ENCODE data around the gene TMEM51.

TMEM51 gene

GRCh38 chr1:15176898-15177665 lies 23.5 kb downstream of the TMEM51 start:
- no peak for TF ChIP-seq SPI1 (IDR thresholded peaks at IDR 0.05; ENCODE audit: borderline replicate concordance, low read depth)
- no peak for TF ChIP-seq GABPA (IDR thresholded peaks at IDR 0.05; ENCODE audit: low read depth)
- TF ChIP-seq POLR2AphosphoS5 (IDR thresholded peaks at IDR 0.05; ENCODE audit: low read depth): no peak
- no peak for TF ChIP-seq CTCF (IDR thresholded peaks at IDR 0.05; ENCODE audit: insufficient read depth, low read length)
- no peak for TF ChIP-seq REST (IDR thresholded peaks at IDR 0.05; ENCODE audit: insufficient replicate concordance, low read depth)
- Histone ChIP-seq H3K27me3 (ENCODE audit: insufficient read depth, poor library complexity, severe bottlenecking) (peaks cover 4% of the 10 kb centered on the region), H3K4me3 (replicated peaks; ENCODE audit: insufficient read depth, low read length) (no peak overlapping the region), H3K27ac (replicated peaks) (no peak overlapping the region)
- no peak for DNase-seq (ENCODE audit: low read depth in 1 of 2, low spot score in 1 of 2)

GRCh38 chr1:15177710-15178166 lies 24.2 kb downstream of the TMEM51 start:
- H3K27me3 ChIP-seq (ENCODE audit: insufficient read depth, poor library complexity, severe bottlenecking): peaks cover 4% of the 10 kb centered on the region
- H3K27ac ChIP-seq (replicated peaks): no peak overlapping the region

More at GRCh38 chr1:15177710-15178166, 24.2 kb downstream of the TMEM51 start:
- H3K4me3 ChIP-seq (replicated peaks; ENCODE audit: insufficient read depth, low read length): no peak overlapping the region
- DNase-seq (ENCODE audit: low read depth in 1 of 2, low spot score in 1 of 2): no peak
- no peak for TF ChIP-seq CTCF (IDR thresholded peaks at IDR 0.05; ENCODE audit: insufficient read depth, low read length)
- TF ChIP-seq REST (IDR thresholded peaks at IDR 0.05; ENCODE audit: insufficient replicate concordance, low read depth): no peak
- no peak for TF ChIP-seq GABPA (IDR thresholded peaks at IDR 0.05; ENCODE audit: low read depth)
- no peak for TF ChIP-seq POLR2AphosphoS5 (IDR thresholded peaks at IDR 0.05; ENCODE audit: low read depth)
- no peak for TF ChIP-seq SPI1 (IDR thresholded peaks at IDR 0.05; ENCODE audit: borderline replicate concordance, low read depth)
